Measurements from ENCODE around the gene PIGU. TPM values are rescaled to one million over a fixed set of nuclear protein-coding genes. Genes with fewer than 3 reads are reported as not detected.
"Not testable (repeated sequence)": the region's sequence is repeated elsewhere in the genome, so short reads cannot be mapped to it uniquely, and the experiment has no call there.

PIGU gene
- total RNA-seq, 1 experiment from 2014 or later: 32.1 TPM

- DNase-seq (ENCODE audit: low read depth, low spot score): peak; percentile 94
- in situ Hi-C loops (cut with HindIII; ENCODE audit: low pct_unique_long_range_greater_than_20kb, low sequenced_read_pairs): no loop called here
These were observed 39.5 kb downstream of the PIGU start for GRCh38 chr20:34637245-34638038.

DNA sequence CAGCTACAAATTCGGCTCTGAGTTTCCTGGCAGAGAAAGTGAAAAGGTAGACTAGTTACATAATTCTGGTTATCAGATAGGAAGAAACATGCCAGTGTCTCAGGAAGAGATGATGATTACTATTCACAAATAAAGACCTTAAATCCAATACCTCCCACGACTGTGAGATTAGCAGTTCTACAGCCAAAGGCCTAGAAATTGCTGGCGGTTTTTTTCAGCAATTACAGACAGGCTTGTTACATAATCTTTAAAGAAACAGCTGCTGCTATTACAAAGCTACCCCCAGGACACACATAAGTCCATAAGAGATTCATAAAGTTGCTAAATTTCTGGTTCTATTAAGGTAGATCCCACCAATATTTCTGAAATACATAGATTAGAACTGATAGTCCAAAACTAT lies 40.2 kb downstream of the PIGU start:
- in situ Hi-C loops (cut with HindIII; ENCODE audit: low pct_unique_long_range_greater_than_20kb, low sequenced_read_pairs): no loop called here
- no peak for DNase-seq (ENCODE audit: low read depth, low spot score)

- in situ Hi-C loops (cut with HindIII; ENCODE audit: low pct_unique_long_range_greater_than_20kb, low sequenced_read_pairs): no loop called here
- DNase-seq (ENCODE audit: low read depth, low spot score): no peak
These were observed 42.5 kb downstream of the PIGU start for GRCh38 chr20:34634392-34634791.

GRCh38 chr20:34632870-34633452 lies 43.9 kb downstream of the PIGU start:
- DNase-seq (ENCODE audit: low read depth, low spot score): no peak
- in situ Hi-C loops (cut with HindIII; ENCODE audit: low pct_unique_long_range_greater_than_20kb, low sequenced_read_pairs): no loop called here

GRCh38 chr20:34629904-34630303 lies 47.0 kb downstream of the PIGU start:
- no peak for DNase-seq (ENCODE audit: low read depth, low spot score)
- in situ Hi-C loops (cut with HindIII; ENCODE audit: low pct_unique_long_range_greater_than_20kb, low sequenced_read_pairs): no loop called here

- in situ Hi-C loops (cut with HindIII; ENCODE audit: low pct_unique_long_range_greater_than_20kb, low sequenced_read_pairs): no loop called here
- peak; percentile 13 for DNase-seq (ENCODE audit: low read depth, low spot score)
These were observed 47.5 kb downstream of the PIGU start for GRCh38 chr20:34629342-34629741.

DNA sequence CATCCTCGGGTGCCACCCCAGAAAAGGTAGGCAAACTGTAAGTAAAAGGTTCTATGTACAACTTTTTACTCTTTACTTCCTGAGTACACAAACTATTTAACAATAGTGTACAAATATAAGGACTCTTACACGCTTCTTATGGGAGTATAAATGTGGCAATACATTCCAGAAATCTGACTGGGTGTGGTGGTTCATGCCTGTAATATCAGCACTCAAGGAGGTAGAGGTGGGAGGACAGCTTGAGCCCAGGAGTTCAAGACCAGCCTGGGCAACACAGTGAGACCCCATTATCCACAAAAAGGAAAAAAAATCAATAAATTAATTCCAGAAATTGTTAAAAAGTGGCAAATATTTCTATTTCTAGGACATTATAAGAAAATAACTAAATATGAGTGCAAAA lies 48.9 kb downstream of the PIGU start:
- in situ Hi-C loops (cut with HindIII; ENCODE audit: low pct_unique_long_range_greater_than_20kb, low sequenced_read_pairs): no loop called here
- no peak for DNase-seq (ENCODE audit: low read depth, low spot score)

- DNase-seq (ENCODE audit: low read depth, low spot score): no peak
- in situ Hi-C loops (cut with HindIII; ENCODE audit: low pct_unique_long_range_greater_than_20kb, low sequenced_read_pairs): no loop called here
These were observed 49.4 kb downstream of the PIGU start for GRCh38 chr20:34627458-34627857.

- DNase-seq (ENCODE audit: low read depth, low spot score): no peak
- in situ Hi-C loops (cut with HindIII; ENCODE audit: low pct_unique_long_range_greater_than_20kb, low sequenced_read_pairs): no loop called here
These were observed 49.9 kb downstream of the PIGU start for GRCh38 chr20:34626992-34627391.

DNA sequence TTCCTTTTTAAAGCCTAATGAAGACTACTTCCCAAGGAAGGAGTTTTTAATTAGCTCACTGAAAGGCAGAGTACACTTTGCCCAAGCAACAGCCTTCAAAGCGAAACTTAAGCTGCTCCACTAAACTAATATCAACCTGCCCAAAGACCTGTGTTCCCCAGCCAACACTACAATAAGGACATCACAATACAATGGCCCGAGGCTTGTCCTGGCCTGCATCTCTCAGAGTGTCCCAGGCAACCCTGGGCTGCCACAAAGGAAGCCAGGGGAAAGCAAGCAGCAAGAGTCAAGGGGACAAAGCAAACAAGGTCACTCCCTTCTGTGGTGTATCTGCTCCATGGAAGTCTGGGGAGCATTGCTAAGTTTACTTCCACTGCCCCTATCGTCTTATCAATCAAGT lies 52.3 kb downstream of the PIGU start:
- in situ Hi-C loops (cut with HindIII; ENCODE audit: low pct_unique_long_range_greater_than_20kb, low sequenced_read_pairs): no loop called here
- DNase-seq (ENCODE audit: low read depth, low spot score): no peak

DNA sequence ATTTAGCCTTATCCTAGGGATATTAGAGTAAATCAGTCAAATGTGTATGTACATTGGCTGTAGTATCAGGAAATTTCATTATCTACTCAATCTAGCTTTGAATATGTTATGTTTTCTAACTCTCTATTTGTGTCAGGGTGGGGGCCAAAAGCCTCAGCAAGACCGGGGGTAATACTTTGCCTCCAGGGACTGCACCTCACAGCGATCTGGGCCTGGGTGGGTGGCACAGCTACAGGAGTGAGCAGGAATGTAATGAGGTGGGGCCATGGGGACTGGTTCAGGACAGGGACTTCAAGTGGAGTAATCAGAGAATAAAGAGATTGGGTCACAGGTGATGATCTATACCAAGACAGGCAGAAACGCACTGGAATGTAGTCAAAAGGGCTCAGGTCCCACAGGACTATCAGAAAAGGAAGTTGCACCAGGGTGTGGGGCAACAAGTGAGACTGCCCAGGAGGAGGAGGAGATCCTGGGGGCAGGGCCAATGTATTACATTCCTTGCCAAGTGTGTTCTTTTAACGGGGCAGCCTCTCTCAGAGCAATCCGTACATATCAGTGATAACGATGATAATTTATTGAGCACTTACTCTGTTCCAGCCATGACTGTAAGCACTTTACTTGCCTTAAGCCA lies 54.0 kb downstream of the PIGU start:
- no peak for DNase-seq (ENCODE audit: low read depth, low spot score)
- in situ Hi-C loops (cut with HindIII; ENCODE audit: low pct_unique_long_range_greater_than_20kb, low sequenced_read_pairs): no loop called here

DNA sequence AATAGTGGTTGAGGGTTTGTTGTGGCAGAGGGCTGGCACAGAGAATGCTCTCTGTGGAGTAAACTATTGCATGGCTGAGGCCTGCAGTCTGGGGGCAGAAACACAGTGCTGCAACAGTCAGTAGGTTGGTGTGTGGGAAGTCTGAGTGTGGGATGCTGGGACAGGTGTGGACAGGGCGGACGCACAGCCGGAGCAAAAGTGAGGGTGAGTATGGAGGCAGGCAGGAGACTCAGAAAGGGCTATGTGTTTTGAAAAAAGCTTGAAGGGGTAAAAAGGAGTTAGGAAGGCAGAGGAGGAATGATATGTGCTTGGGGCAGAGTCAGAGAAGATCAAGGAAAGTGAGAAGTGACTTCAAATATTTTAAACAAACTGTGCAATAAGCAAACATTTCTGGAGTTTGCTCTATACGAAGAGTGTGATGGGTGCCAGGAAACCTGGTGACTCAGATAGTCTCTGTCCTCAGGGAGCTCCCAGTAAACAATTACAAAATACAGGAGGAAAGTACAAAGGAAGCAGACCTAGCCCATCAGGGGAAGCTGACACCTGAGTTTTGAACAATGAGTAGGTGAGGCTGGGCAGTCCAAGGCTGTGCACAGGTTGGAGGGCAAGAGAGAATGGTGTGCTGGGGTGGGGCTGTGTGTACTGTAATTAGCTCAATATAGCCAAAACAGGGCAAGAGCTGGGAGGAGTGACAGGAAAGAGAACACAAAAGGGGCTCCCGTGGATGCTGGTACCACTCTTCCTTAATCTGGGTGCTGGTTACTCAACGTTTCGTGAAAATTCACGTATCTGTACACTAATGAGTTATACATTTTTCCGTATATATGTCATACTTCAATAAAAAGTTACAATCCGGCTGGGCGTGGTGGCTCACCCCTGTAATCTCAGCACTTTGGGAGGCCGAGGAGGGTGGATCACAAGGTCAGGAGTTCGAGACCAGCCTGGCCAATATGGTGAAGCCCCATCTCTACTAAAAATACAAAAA lies 55.2 kb downstream of the PIGU start:
- in situ Hi-C loops (cut with HindIII; ENCODE audit: low pct_unique_long_range_greater_than_20kb, low sequenced_read_pairs): no loop called here
- no peak for DNase-seq (ENCODE audit: low read depth, low spot score)

GRCh38 chr20:34621036-34621343 lies 55.9 kb downstream of the PIGU start:
- DNase-seq (ENCODE audit: low read depth, low spot score): no peak
- in situ Hi-C loops (cut with HindIII; ENCODE audit: low pct_unique_long_range_greater_than_20kb, low sequenced_read_pairs): no loop called here

DNA sequence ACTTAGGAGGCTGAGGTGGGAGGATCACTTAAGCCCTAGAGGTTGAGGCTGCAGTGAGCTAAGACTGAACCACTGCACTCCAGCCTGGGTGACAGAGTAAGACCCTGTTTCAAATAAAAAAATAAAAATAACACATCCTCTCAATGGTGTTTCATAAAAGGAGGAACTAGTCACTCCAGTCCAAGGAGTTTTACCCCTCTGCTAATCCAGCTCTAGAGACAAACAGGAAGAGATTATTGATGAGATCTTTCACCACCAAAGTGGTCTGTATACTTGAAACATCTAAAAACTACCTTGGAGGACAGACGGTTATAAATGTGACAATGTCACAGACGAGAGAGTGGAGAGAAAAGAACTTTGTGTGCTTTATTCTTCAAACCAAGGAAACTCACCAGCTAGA lies 58.2 kb downstream of the PIGU start:
- DNase-seq (ENCODE audit: low read depth, low spot score): no peak
- in situ Hi-C loops (cut with HindIII; ENCODE audit: low pct_unique_long_range_greater_than_20kb, low sequenced_read_pairs): no loop called here

DNA sequence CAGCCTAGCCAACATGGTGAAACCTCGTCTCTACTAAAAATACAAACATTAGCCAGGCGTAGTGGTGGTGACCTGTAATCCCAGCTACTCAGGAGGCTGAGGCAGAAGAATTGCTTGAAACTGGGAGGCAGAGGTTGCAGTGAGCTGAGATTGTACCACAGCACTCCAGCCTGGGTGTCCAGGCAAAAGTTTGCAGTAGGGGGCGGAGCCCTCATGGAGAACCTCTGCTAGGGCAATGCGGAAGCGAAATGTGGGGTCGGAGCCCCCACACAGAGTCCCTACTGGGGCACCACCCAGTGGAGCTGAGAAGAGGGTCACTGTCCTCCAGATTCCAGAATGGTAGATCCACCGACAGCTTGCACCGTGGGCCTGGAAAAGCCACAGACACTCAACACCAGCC lies 60.0 kb downstream of the PIGU start:
- in situ Hi-C loops (cut with HindIII; ENCODE audit: low pct_unique_long_range_greater_than_20kb, low sequenced_read_pairs); DNase-seq (ENCODE audit: low read depth, low spot score): not testable (repeated sequence)

GRCh38 chr20:34615477-34615876 lies 61.4 kb downstream of the PIGU start:
- DNase-seq (ENCODE audit: low read depth, low spot score): peak; percentile 14
- in situ Hi-C loops (cut with HindIII; ENCODE audit: low pct_unique_long_range_greater_than_20kb, low sequenced_read_pairs): no loop called here

- DNase-seq (ENCODE audit: low read depth, low spot score); in situ Hi-C loops (cut with HindIII; ENCODE audit: low pct_unique_long_range_greater_than_20kb, low sequenced_read_pairs): not testable (repeated sequence)
These were observed 64.9 kb downstream of the PIGU start for GRCh38 chr20:34611976-34612375.

GRCh38 chr20:34607066-34607465 lies 69.8 kb downstream of the PIGU start:
- in situ Hi-C loops (cut with HindIII; ENCODE audit: low pct_unique_long_range_greater_than_20kb, low sequenced_read_pairs): no loop called here
- no peak for DNase-seq (ENCODE audit: low read depth, low spot score)
